ENCODE measurements around the gene SERP2.

DNA sequence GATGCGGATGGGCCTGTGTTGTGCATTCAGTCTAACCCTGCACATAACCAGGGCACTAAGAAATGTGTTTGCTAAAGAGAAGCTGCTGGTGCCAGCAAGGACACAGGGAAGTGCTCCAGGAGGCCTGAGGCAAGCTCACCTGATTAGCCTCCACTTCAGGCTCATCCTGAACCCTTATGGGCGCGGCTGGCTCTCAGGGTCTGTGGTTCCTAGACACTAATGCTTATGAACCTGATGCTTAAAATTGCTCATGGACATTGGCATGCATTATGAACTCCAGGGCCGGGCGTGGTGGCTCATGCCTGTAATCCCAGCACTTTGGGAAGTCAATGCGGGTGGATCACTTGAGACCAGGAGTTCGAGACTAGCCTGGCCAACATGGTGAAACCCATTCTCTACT is 34.3 kb downstream of the SERP2 start:
- no peak for TF ChIP-seq CTCF (IDR thresholded peaks at IDR 0.05 in 8 of 11, conservative IDR thresholded peaks at IDR 0.05 in 3 of 11)
- no peak for TF ChIP-seq POLR2A (IDR thresholded peaks at IDR 0.05)
- TF ChIP-seq POLR2AphosphoS5 (IDR thresholded peaks at IDR 0.05), result no peak

Measured in spleen (tissue), 7 donors.